Activated CD4-positive, alpha-beta T cell treated with anti-CD3 and anti-CD28 coated beads, Interleukin-10, Interleukin-2, amounts not matched to agents 100 ng/mL and 50 ng/mL, durations not matched to agents 16 hours and 8 hours (primary cell): ENCODE data around the gene ZNF469.

Source experiments
- DNase-seq: peaks from one replicate; pipeline ENCODE4 v3.0.0-alpha.2; 2020

ZNF469 gene

GRCh38 chr16:88431651-88432050 is 48.9 kb downstream of the ZNF469 start:
- DNase-seq: no peak

DNA sequence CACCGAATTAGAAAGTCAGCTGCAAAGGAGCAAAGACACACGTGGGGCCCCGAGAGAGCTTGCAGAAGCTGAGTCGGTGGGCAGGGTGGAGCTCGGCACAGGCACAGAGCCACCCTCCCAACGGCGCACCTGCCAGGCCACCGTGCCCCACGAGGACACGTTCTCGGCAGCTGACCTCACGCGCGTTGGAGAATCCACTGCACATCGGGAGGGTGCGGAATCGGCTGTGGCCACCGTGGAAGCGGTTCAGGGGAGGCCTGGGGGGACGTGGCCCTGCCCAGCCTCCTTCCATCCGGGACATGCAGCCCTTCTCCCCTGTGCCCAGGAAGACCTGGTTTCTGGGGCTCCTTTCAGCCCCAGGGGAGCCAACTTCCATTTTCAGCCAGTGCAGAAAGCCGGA is 49.4 kb downstream of the ZNF469 start:
- DNase-seq: no peak
